Neural cell (in vitro differentiated cells): ENCODE measurements around the gene PDE4D. TPM values are rescaled to one million over a fixed set of nuclear protein-coding genes. Genes with fewer than 3 reads are reported as not detected.

Source experiments
- H2AFZ ChIP-seq: fragments of 200-600, 300-800 bp; sonication (generic), shearing (Covaris generic); 2 replicates; pipeline ENCODE4 v1.6.0; 2014; ENCODE audit warnings: low read depth, mild to moderate bottlenecking, antibody characterized with exemption, low read length, moderate library complexity
- H3F3A ChIP-seq: fragments of 200-600 bp; shearing (Covaris generic); 2 replicates; pipeline ENCODE4 v1.6.1; 2016; ENCODE audit warnings: mild to moderate bottlenecking, moderate library complexity, mixed read lengths, antibody characterized with exemption, low read length; ENCODE audit not compliant: insufficient read depth, poor library complexity, severe bottlenecking
- H3K27ac ChIP-seq: fragments of 200-600, 300-800 bp; sonication (generic), shearing (Covaris generic); 2 replicates; pipeline ENCODE4 v1.5.1; 2014; ENCODE audit warnings: mild to moderate bottlenecking, low read length, moderate library complexity
- H3K27me3 ChIP-seq: fragments of 300-800, 200-600 bp; sonication (generic), shearing (Covaris generic); 2 replicates; pipeline ENCODE4 v1.6.0; 2014; ENCODE audit warnings: mild to moderate bottlenecking, low read depth, low read length, moderate library complexity; ENCODE audit not compliant: insufficient read depth
- H3K36me3 ChIP-seq: fragments of 300-800, 200-600 bp; sonication (generic), shearing (Covaris generic); 2 replicates; pipeline ENCODE4 v1.5.1; 2014; ENCODE audit warnings: mild to moderate bottlenecking, antibody characterized with exemption, low read length, moderate library complexity; ENCODE audit not compliant: insufficient read depth
- H3K4me2 ChIP-seq: fragments of 300-800, 200-600 bp; sonication (generic), shearing (Covaris generic); 2 replicates; pipeline ENCODE4 v1.6.0; 2014; ENCODE audit warnings: mild to moderate bottlenecking, low read length
- H3K4me3 ChIP-seq: fragments of 300-800, 200-600 bp; sonication (generic), shearing (Covaris generic); 2 replicates; pipeline ENCODE4 v1.5.1; 2014; ENCODE audit warnings: mild to moderate bottlenecking, low read length, moderate library complexity
- H3K79me2 ChIP-seq: fragments of 200-600 bp; shearing (Covaris generic); replicated peaks from 2 replicates; pipeline ENCODE4 v1.6.0; 2014; ENCODE audit warnings: mild to moderate bottlenecking, low read length, moderate library complexity; ENCODE audit not compliant: insufficient read depth
- H3K9ac ChIP-seq: fragments of 300-800, 200-600 bp; sonication (generic), shearing (Covaris generic); 2 replicates; pipeline ENCODE4 v1.6.1; 2016; ENCODE audit warnings: mild to moderate bottlenecking, low read length, mixed read lengths
- H3K9me2 ChIP-seq: fragments of 200-600 bp; shearing (Covaris generic); 2 replicates; pipeline ENCODE4 v1.6.1; 2016; ENCODE audit warnings: mild to moderate bottlenecking, low read length, mixed read lengths; ENCODE audit not compliant: insufficient read depth
- H3K9me3 ChIP-seq: fragments of 200-600, 300-800 bp; sonication (generic), shearing (Covaris generic); 2 replicates; pipeline ENCODE4 v1.6.1; 2016; ENCODE audit warnings: mild to moderate bottlenecking, mixed run types, low read length, moderate library complexity, mixed read lengths
- H4K20me1 ChIP-seq: fragments of 200-600 bp; shearing (Covaris generic); 2 replicates; pipeline ENCODE4 v1.6.1; 2016; ENCODE audit warnings: mild to moderate bottlenecking, mixed run types; ENCODE audit not compliant: insufficient read depth
- EP300 ChIP-seq: fragments of 450-650 bp; conservative IDR thresholded peaks from 2 replicates; pipeline ENCODE4 v1.6.1; 2014; ENCODE audit warnings: antibody characterized with exemption, mild to moderate bottlenecking, moderate library complexity; ENCODE audit not compliant: poor library complexity, severe bottlenecking
- EZH2 ChIP-seq: fragments of 200-600, 300-800 bp; shearing (Covaris generic), sonication (generic); IDR thresholded peaks from 2 replicates; pipeline ENCODE4 v1.6.1; 2014; ENCODE audit warnings: antibody characterized with exemption, low read length, borderline replicate concordance, mild to moderate bottlenecking; ENCODE audit not compliant: insufficient read depth, poor library complexity, severe bottlenecking
- MXI1 ChIP-seq: fragments of 450-650 bp; conservative IDR thresholded peaks from 2 replicates; pipeline ENCODE4 v1.6.1; 2014; ENCODE audit warnings: antibody characterized with exemption, mild to moderate bottlenecking; ENCODE audit not compliant: poor library complexity, severe bottlenecking
- POLR2AphosphoS5 ChIP-seq: IDR thresholded peaks from 2 replicates; pipeline ENCODE4 v1.6.1; 2012
- RAD21 ChIP-seq: fragments of 450-650 bp; conservative IDR thresholded peaks from 2 replicates; pipeline ENCODE4 v1.6.1; 2014; ENCODE audit warnings: antibody characterized with exemption, mild to moderate bottlenecking, moderate library complexity
- SMC3 ChIP-seq: fragments of 450-650 bp; conservative IDR thresholded peaks from 2 replicates; pipeline ENCODE4 v1.6.1; 2014; ENCODE audit warnings: antibody characterized with exemption, mild to moderate bottlenecking, moderate library complexity; ENCODE audit not compliant: poor library complexity
- TAF1 ChIP-seq: IDR thresholded peaks from 2 replicates; pipeline ENCODE4 v1.6.1; 2012; ENCODE audit warnings: low read depth
- polyA plus RNA-seq: library from polyadenylated mRNA; depleted of rRNA; stranded (reverse); fragments of >200 nt; gene quantifications from 2 replicates; pipeline ENCODE4 v1.2.3, GENCODE V29; 2014
- TF ChIP-seq, protein P1 (sequence below): IDR thresholded peaks from 2 replicates; pipeline ENCODE4 v1.6.1; 2012; ENCODE audit warnings: borderline replicate concordance
- TF ChIP-seq, protein P2 (sequence below): fragments of 450-650 bp; IDR thresholded peaks from 2 replicates; pipeline ENCODE4 v1.5.1; 2014; ENCODE audit warnings: antibody characterized with exemption, mild to moderate bottlenecking, moderate library complexity; ENCODE audit not compliant: poor library complexity, severe bottlenecking

Gene PDE4D
- polyA plus RNA-seq, 1 donor from 2014 or later: 42.8 TPM

DNA sequence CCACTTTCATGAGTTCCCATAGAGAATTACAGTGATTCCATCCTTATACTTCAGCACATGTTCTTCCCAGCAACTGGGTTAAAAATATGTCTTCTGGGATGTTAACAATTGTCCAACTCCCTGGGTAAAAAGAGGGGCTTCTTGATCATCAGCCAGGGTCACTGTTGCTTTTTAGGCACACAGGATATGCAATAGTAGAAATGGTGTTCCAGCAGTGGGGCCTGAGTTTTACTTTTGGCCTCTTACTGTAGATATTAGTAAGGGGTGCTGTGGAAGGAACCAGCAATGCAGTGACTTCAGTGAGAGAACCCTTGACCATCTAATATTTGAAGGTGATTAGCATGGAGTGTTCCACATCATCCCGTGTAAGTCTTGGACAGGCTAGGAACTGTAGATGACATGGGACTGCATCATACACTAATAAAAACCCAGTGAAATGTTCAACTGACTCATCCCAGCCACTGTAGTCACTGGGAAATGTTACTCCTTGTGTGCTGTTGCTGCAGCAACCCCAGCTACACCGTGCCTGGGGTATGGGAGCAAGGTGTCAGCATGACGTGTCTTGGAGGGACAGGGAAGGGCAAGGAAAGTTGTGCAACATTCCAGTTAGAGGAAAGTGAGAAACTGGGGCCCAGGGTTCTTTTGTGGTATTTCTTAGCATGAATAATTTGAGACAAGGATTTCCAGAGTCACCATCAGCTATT, 699.8 kb downstream of the PDE4D start:
- no peaks in the 10 kb centered on the region for H4K20me1 ChIP-seq
- TF ChIP-seq EP300: no peak
- no peak for TF ChIP-seq POLR2AphosphoS5
- no peak for TF ChIP-seq EZH2
- no peak for TF ChIP-seq SMC3
- no peak for TF ChIP-seq RAD21
- TF ChIP-seq, protein P1, sequence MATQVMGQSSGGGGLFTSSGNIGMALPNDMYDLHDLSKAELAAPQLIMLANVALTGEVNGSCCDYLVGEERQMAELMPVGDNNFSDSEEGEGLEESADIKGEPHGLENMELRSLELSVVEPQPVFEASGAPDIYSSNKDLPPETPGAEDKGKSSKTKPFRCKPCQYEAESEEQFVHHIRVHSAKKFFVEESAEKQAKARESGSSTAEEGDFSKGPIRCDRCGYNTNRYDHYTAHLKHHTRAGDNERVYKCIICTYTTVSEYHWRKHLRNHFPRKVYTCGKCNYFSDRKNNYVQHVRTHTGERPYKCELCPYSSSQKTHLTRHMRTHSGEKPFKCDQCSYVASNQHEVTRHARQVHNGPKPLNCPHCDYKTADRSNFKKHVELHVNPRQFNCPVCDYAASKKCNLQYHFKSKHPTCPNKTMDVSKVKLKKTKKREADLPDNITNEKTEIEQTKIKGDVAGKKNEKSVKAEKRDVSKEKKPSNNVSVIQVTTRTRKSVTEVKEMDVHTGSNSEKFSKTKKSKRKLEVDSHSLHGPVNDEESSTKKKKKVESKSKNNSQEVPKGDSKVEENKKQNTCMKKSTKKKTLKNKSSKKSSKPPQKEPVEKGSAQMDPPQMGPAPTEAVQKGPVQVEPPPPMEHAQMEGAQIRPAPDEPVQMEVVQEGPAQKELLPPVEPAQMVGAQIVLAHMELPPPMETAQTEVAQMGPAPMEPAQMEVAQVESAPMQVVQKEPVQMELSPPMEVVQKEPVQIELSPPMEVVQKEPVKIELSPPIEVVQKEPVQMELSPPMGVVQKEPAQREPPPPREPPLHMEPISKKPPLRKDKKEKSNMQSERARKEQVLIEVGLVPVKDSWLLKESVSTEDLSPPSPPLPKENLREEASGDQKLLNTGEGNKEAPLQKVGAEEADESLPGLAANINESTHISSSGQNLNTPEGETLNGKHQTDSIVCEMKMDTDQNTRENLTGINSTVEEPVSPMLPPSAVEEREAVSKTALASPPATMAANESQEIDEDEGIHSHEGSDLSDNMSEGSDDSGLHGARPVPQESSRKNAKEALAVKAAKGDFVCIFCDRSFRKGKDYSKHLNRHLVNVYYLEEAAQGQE: no peak
- TF ChIP-seq MXI1: no peak
- no peak for TF ChIP-seq TAF1
- TF ChIP-seq, protein P2, sequence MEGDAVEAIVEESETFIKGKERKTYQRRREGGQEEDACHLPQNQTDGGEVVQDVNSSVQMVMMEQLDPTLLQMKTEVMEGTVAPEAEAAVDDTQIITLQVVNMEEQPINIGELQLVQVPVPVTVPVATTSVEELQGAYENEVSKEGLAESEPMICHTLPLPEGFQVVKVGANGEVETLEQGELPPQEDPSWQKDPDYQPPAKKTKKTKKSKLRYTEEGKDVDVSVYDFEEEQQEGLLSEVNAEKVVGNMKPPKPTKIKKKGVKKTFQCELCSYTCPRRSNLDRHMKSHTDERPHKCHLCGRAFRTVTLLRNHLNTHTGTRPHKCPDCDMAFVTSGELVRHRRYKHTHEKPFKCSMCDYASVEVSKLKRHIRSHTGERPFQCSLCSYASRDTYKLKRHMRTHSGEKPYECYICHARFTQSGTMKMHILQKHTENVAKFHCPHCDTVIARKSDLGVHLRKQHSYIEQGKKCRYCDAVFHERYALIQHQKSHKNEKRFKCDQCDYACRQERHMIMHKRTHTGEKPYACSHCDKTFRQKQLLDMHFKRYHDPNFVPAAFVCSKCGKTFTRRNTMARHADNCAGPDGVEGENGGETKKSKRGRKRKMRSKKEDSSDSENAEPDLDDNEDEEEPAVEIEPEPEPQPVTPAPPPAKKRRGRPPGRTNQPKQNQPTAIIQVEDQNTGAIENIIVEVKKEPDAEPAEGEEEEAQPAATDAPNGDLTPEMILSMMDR: no peak
- H3K79me2 ChIP-seq: no peaks in the 10 kb centered on the region
- no peaks in the 10 kb centered on the region for H3K27me3 ChIP-seq
- no peaks in the 10 kb centered on the region for H3F3A ChIP-seq
- no peaks in the 10 kb centered on the region for H3K9me3 ChIP-seq
- no peaks in the 10 kb centered on the region for H3K9me2 ChIP-seq
- H3K27ac ChIP-seq: no peak overlapping the region
- H3K4me2 ChIP-seq: no peak overlapping the region
- H3K4me3 ChIP-seq: no peak overlapping the region
- H2AFZ ChIP-seq: no peak overlapping the region
- no peaks in the 10 kb centered on the region for H3K36me3 ChIP-seq
- H3K9ac ChIP-seq: no peak overlapping the region

DNA sequence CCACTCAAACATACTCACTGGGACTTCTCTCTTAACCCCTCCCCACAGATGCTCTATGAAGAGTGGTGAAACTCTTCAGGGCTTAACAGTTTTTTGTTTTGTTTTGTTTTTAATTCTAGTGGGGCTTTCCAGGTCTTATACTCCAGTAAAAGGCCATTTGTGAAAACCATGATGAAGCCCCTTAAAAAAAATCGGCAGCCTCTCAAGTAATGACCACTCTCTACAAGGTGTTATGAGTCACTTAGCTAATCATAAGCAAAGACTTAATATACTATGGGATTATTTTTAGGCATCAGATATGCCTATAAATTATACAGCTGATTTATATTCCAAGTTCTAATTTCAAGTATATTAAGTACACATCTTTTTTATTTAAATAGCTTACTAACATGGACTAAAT, 702.8 kb downstream of the PDE4D start:
- no peaks in the 10 kb centered on the region for H3K79me2 ChIP-seq
- H3K36me3 ChIP-seq: no peaks in the 10 kb centered on the region
- TF ChIP-seq RAD21: no peak
- no peak for TF ChIP-seq EP300
- TF ChIP-seq, protein P2: no peak

More for the DNA sequence above, 702.8 kb downstream of the PDE4D start:
- Histone ChIP-seq H3K9me2 (no peaks in the 10 kb centered on the region), H3K4me2 (no peak overlapping the region), H2AFZ (no peak overlapping the region), H3K4me3 (no peak overlapping the region), H3K9ac (no peak overlapping the region), H3F3A (no peaks in the 10 kb centered on the region), H3K27me3 (no peaks in the 10 kb centered on the region), H3K27ac (no peak overlapping the region), H4K20me1 (no peaks in the 10 kb centered on the region), H3K9me3 (no peaks in the 10 kb centered on the region)
